Nephron (organoid): ENCODE results near the gene CCSER1.

Source experiments
- H3K27ac Mint-ChIP-seq, 3 experiments: 2 replicates each; pipeline ENCODE4 v1.8.0; 2020; ENCODE audit warnings: mixed read lengths in 3 of 3, mild to moderate bottlenecking in 2 of 3, moderate library complexity in 1 of 3
- H3K27me3 Mint-ChIP-seq: 2 replicates; pipeline ENCODE4 v1.8.0; 2021; ENCODE audit warnings: low read depth, mild to moderate bottlenecking, moderate library complexity, mixed read lengths
- H3K36me3 Mint-ChIP-seq: 2 replicates; pipeline ENCODE4 v1.8.0; 2020; ENCODE audit warnings: low read depth, mixed read lengths
- H3K4me1 Mint-ChIP-seq: 2 replicates; pipeline ENCODE4 v1.8.0; 2020; ENCODE audit warnings: mixed read lengths
- H3K4me3 Mint-ChIP-seq, 3 experiments: 2 replicates each; pipeline ENCODE4 v1.8.0; 2020; ENCODE audit warnings: mild to moderate bottlenecking in 3 of 3, mixed read lengths in 3 of 3, moderate library complexity in 2 of 3
- H3K9me3 Mint-ChIP-seq: 2 replicates; pipeline ENCODE4 v1.8.0; 2020; ENCODE audit warnings: mixed read lengths
- TF ChIP-seq, protein P1 (sequence below), 3 experiments: fragments of 200-600 bp; sonication (generic); IDR thresholded peaks; one replicate each; pipeline ENCODE4 v1.5.0; 2021; ENCODE audit warnings: antibody characterized with exemption in 3 of 3; ENCODE audit not compliant: unreplicated experiment in 3 of 3

The CCSER1 gene

GRCh38 chr4:90220459-90220858 is 93.3 kb downstream of the CCSER1 start:
- H3K4me3 Mint-ChIP-seq, result no peak overlapping the region
- H3K4me1 Mint-ChIP-seq, result no peaks in the 10 kb centered on the region
- TF ChIP-seq, protein P1, sequence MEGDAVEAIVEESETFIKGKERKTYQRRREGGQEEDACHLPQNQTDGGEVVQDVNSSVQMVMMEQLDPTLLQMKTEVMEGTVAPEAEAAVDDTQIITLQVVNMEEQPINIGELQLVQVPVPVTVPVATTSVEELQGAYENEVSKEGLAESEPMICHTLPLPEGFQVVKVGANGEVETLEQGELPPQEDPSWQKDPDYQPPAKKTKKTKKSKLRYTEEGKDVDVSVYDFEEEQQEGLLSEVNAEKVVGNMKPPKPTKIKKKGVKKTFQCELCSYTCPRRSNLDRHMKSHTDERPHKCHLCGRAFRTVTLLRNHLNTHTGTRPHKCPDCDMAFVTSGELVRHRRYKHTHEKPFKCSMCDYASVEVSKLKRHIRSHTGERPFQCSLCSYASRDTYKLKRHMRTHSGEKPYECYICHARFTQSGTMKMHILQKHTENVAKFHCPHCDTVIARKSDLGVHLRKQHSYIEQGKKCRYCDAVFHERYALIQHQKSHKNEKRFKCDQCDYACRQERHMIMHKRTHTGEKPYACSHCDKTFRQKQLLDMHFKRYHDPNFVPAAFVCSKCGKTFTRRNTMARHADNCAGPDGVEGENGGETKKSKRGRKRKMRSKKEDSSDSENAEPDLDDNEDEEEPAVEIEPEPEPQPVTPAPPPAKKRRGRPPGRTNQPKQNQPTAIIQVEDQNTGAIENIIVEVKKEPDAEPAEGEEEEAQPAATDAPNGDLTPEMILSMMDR (IDR thresholded peaks at IDR 0.05; ENCODE audit: unreplicated experiment in 3 of 3), result no peak
- no peaks in the 10 kb centered on the region for H3K36me3 Mint-ChIP-seq
- no peak overlapping the region for H3K27ac Mint-ChIP-seq
- H3K27me3 Mint-ChIP-seq, result no peaks in the 10 kb centered on the region
- no peaks in the 10 kb centered on the region for H3K9me3 Mint-ChIP-seq

DNA sequence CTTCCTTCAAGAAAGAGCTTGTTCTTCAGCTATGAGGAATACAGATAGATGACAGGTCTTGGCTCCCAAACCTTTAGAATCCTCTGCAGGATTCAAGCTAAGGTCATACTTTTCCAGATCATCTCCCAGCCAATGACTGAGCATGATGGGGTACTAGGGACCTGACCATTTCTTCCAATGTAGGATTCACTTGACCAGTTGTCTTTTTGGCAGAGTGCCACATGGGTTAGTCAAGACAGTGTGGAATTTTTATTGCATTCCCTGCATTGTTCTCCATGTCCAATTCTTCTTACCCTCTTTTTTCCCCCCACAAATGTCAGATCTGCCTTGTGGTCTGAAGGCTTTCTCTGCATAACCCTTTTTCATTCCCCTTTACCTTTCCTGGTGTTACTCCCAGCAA is 99.5 kb downstream of the CCSER1 start:
- H3K4me3 Mint-ChIP-seq, result no peak overlapping the region
- peaks cover 14% of the 10 kb centered on the region for H3K9me3 Mint-ChIP-seq
- H3K27me3 Mint-ChIP-seq, result no peaks in the 10 kb centered on the region
- TF ChIP-seq, protein P1 (IDR thresholded peaks at IDR 0.05; ENCODE audit: unreplicated experiment in 3 of 3), result no peak
- no peak overlapping the region for H3K27ac Mint-ChIP-seq
- no peaks in the 10 kb centered on the region for H3K4me1 Mint-ChIP-seq
- peaks cover 16% of the 10 kb centered on the region for H3K36me3 Mint-ChIP-seq

DNA sequence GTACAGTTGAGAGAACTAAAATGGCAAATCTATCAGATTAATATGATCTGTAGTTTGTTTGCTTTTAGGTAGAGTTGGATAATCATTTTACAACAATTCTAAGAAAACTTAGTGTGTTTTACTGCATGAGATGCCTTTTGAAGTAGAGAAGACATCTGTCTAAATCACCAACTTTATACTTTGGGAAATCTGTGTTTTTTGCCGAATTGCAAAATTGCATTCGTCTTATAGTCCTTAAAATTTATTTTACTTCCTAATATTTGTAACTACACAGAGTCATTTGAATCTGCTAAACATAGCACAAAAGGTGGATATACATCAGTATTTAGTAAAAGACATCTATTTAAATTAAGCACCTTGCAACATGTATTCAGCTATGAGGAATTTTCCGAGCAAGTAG is 100.0 kb downstream of the CCSER1 start:
- no peak overlapping the region for H3K4me3 Mint-ChIP-seq
- no peak overlapping the region for H3K27ac Mint-ChIP-seq
- H3K4me1 Mint-ChIP-seq, result no peaks in the 10 kb centered on the region
- H3K9me3 Mint-ChIP-seq, result peaks cover 14% of the 10 kb centered on the region
- H3K27me3 Mint-ChIP-seq, result no peaks in the 10 kb centered on the region
- TF ChIP-seq, protein P1 (IDR thresholded peaks at IDR 0.05; ENCODE audit: unreplicated experiment in 3 of 3), result no peak
- peaks cover 16% of the 10 kb centered on the region for H3K36me3 Mint-ChIP-seq

DNA sequence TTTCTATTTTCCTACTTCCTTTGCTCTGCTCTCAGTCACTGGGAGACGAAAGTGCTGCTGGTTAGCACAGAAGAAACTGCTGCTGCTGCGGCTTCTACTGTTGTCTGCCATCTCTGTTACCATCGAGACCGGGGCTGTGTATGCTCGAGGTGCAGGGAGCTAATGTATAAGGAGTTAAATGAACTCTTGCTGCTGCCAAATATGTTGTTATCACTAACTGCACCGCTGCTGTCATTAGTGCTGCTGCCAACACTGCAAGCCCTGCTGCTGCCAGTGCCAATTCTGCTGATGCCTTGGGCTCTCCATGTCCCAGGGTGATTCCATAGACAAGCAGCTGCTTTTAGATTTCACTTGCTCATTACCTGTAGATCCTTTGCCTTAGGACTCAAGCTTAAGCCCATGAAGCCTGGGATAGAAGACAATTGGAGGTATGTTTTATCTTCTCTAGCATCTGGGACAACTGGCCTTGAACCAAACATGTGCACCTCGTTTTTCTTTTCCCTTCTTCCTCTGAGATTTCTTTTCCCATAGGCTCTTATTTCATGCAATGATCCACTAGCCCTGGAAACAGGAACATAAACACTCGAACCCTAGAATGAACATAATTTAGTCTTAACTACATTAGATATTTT is 107.8 kb downstream of the CCSER1 start:
- H3K27me3 Mint-ChIP-seq, result no peaks in the 10 kb centered on the region
- peaks cover 2% of the 10 kb centered on the region for H3K9me3 Mint-ChIP-seq
- no peak overlapping the region for H3K4me3 Mint-ChIP-seq
- H3K27ac Mint-ChIP-seq, result peak overlapping the region; percentile 49 to 86 (median 69)
- H3K4me1 Mint-ChIP-seq, result no peaks in the 10 kb centered on the region
- H3K36me3 Mint-ChIP-seq, result no peaks in the 10 kb centered on the region
- TF ChIP-seq, protein P1 (IDR thresholded peaks at IDR 0.05; ENCODE audit: unreplicated experiment in 3 of 3), result no peak

- Mint-ChIP-seq H3K4me3 (no peak overlapping the region), H3K27ac (peak overlapping the region; percentile 32 to 86 (median 80)), H3K27me3 (no peaks in the 10 kb centered on the region), H3K9me3 (peaks cover 2% of the 10 kb centered on the region), H3K36me3 (no peaks in the 10 kb centered on the region), H3K4me1 (no peaks in the 10 kb centered on the region)
- TF ChIP-seq, protein P1 (IDR thresholded peaks at IDR 0.05; ENCODE audit: unreplicated experiment in 3 of 3), result no peak
These were observed 110.7 kb downstream of the CCSER1 start for GRCh38 chr4:90237751-90238530.
